Naive B cell (primary cell): ENCODE results near the gene CYP27A1. TPM values are rescaled to one million over a fixed set of nuclear protein-coding genes. Genes with fewer than 3 reads are reported as not detected.

Experiments
- ATAC-seq, 2 donors: fragments of 150-1000 bp; cut with Tn5 transposase; 2 replicates each; pipeline ENCODE4 v1.10.0; 2021; ENCODE audit warnings: low read depth in 2 of 2, mild to moderate bottlenecking in 2 of 2, moderate library complexity in 2 of 2
- DNase-seq: peaks from one replicate; pipeline ENCODE4 v3.0.0; 2022
- H3K27ac Mint-ChIP-seq, 6 donors: one replicate each; pipeline ENCODE4 v1.8.0; 2020 to 2022; ENCODE audit warnings: mild to moderate bottlenecking in 6 of 6, mixed read lengths in 6 of 6, moderate library complexity in 5 of 6, inconsistent platforms in 2 of 6
- H3K27me3 Mint-ChIP-seq, 3 donors: one replicate each; pipeline ENCODE4 v1.8.0; 2021 to 2022; ENCODE audit warnings: mixed read lengths in 3 of 3, mild to moderate bottlenecking in 1 of 3
- H3K36me3 Mint-ChIP-seq, 2 donors: one replicate each; pipeline ENCODE4 v1.8.0; 2020 to 2022; ENCODE audit warnings: mixed read lengths in 2 of 2, inconsistent platforms in 1 of 2, mild to moderate bottlenecking in 1 of 2
- H3K4me1 Mint-ChIP-seq, 3 donors: one replicate each; pipeline ENCODE4 v1.8.0; 2020 to 2022; ENCODE audit warnings: mixed read lengths in 3 of 3, inconsistent platforms in 1 of 3, mild to moderate bottlenecking in 1 of 3, moderate library complexity in 1 of 3
- H3K4me3 Mint-ChIP-seq, 8 donors: one replicate each; pipeline ENCODE4 v1.8.0; 2020 to 2022; ENCODE audit warnings: mild to moderate bottlenecking in 8 of 8, mixed read lengths in 8 of 8, moderate library complexity in 8 of 8, inconsistent platforms in 2 of 8
- H3K9me3 Mint-ChIP-seq, 7 donors: one replicate each; pipeline ENCODE4 v1.8.0; 2020 to 2022; ENCODE audit warnings: mixed read lengths in 7 of 7, mild to moderate bottlenecking in 5 of 7, inconsistent platforms in 2 of 7, moderate library complexity in 1 of 7
- polyA plus RNA-seq, 6 donors: library from polyadenylated mRNA; unstranded; fragments of 300-500 nt; fragmentation: Illumina TruSeq; gene quantifications; one replicate each; pipeline ENCODE4 v1.2.3, GENCODE V29; 2021; ENCODE audit warnings: low read depth in 6 of 6

CYP27A1 gene
- polyA plus RNA-seq, 6 donors from 2014 or later = 0.17 to 0.68 (median 0.28) TPM; not detected in 1

DNA sequence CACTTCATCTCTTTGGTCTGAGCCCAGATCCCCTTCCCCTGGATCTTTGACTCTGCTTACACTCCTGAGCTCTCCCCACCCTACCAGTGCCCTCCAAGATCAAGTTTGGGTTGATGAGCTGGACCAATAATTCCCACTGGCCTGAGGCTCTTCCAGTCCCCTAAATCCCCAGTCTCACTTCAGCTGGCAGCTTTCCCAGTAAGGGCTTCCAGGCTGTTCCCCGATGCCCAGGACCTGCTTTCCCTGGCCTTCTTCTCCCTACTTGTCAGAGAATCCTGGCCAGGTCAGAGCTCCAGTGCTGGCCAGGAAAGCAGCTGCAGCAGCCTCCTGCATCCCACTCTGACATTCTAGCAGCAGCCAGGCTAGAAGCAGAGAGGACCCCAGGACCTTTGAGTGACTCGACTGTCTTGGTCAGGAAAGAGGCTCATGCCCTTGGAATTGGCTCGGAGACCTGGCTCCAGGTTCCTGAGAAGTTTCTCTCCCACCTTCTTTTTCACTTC is 81.1 kb downstream of the CYP27A1 start:
- Mint-ChIP-seq H3K27me3 (peaks cover 60 to 94% (median 86%) of the 10 kb centered on the region in 3 donors), H3K9me3 (no peaks in the 10 kb centered on the region), H3K27ac (no peak overlapping the region), H3K4me1 (peaks cover 24 to 27% (median 27%) of the 10 kb centered on the region in 3 donors), H3K36me3 (peaks cover 0 to 6% of the 10 kb centered on the region in 2 donors), H3K4me3 (no peak overlapping the region)
- no peak for ATAC-seq
- DNase-seq = no peak

Other genes starting within 250 kb of the CYP27A1 start
- gene USP37, start 213.8 kb upstream of the CYP27A1 start, polyA plus RNA-seq = 10 to 100 TPM in 5 of 6 donors, 1 to 10 TPM in 1; 3.0 to 19.1 (median 12.3) TPM
- 10 to 100 TPM; 10.9 to 21.9 (median 16.9) TPM for gene CNOT9, start 213.3 kb upstream of the CYP27A1 start, polyA plus RNA-seq
- gene PLCD4, start 174.2 kb upstream of the CYP27A1 start, polyA plus RNA-seq = under 1 TPM in 1 of 6 donors, not detected in 5; 0.21 TPM
- gene ZNF142, start 122.5 kb upstream of the CYP27A1 start, polyA plus RNA-seq = 10 to 100 TPM in 1 of 6 donors, 1 to 10 TPM in 4, not detected in 1; 4.8 to 24.9 (median 5.9) TPM
- gene BCS1L, start 122.5 kb upstream of the CYP27A1 start, polyA plus RNA-seq = 10 to 100 TPM; 16.8 to 30.2 (median 23.0) TPM
- gene RNF25, start 110.1 kb upstream of the CYP27A1 start, polyA plus RNA-seq = 10 to 100 TPM; 16.9 to 30.6 (median 20.0) TPM
- gene STK36, start 110.1 kb upstream of the CYP27A1 start, polyA plus RNA-seq = 1 to 10 TPM; 2.0 to 5.9 (median 3.3) TPM
- gene TTLL4, start 71.3 kb upstream of the CYP27A1 start, polyA plus RNA-seq = 1 to 10 TPM in 5 of 6 donors, not detected in 1; 3.4 to 9.3 (median 6.0) TPM
- not detected for gene PRKAG3, start 49.7 kb downstream of the CYP27A1 start, polyA plus RNA-seq
- gene WNT6, start 77.7 kb downstream of the CYP27A1 start, polyA plus RNA-seq = under 1 TPM in 4 of 6 donors, not detected in 2; 0.44 to 0.79 (median 0.57) TPM
- gene WNT10A, start 98.7 kb downstream of the CYP27A1 start, polyA plus RNA-seq = 10 to 100 TPM in 3 of 6 donors, 1 to 10 TPM in 3; 6.4 to 23.9 (median 10.7) TPM
- not detected for gene CDK5R2, start 177.5 kb downstream of the CYP27A1 start, polyA plus RNA-seq
- gene FEV, start 203.0 kb downstream of the CYP27A1 start, polyA plus RNA-seq = not detected
- gene CRYBA2, start 211.3 kb downstream of the CYP27A1 start, polyA plus RNA-seq = not detected